MG63 (cell line): ENCODE data around the gene GALNS. TPM values are rescaled to one million over a fixed set of nuclear protein-coding genes. Genes with fewer than 3 reads are reported as not detected.

ENCODE experiments used
- DNase-seq: peaks from one replicate; pipeline ENCODE4 v3.0.0-alpha.2; 2020
- H3K27me3 ChIP-seq: fragments of 250-450 bp; sonication (Bioruptor Pico); 2 replicates; pipeline ENCODE4 v1.5.1; 2020; ENCODE audit warnings: mild to moderate bottlenecking, moderate library complexity
- H3K36me3 ChIP-seq: fragments of 250-450 bp; sonication (Bioruptor Pico); 2 replicates; pipeline ENCODE4 v1.5.1; 2020; ENCODE audit warnings: mild to moderate bottlenecking, moderate library complexity
- H3K4me3 ChIP-seq: fragments of 250-450 bp; sonication (Bioruptor Pico); 2 replicates; pipeline ENCODE4 v1.5.1; 2020; ENCODE audit warnings: mild to moderate bottlenecking, moderate library complexity
- H3K9me3 ChIP-seq: fragments of 250-450 bp; sonication (Bioruptor Pico); 2 replicates; pipeline ENCODE4 v1.5.1; 2020; ENCODE audit warnings: mild to moderate bottlenecking, moderate library complexity
- total RNA-seq: library from RNA; depleted of rRNA; stranded (reverse); fragments of >200 nt; shearing (Covaris generic); gene quantifications from 2 replicates; pipeline ENCODE4 v1.2.3, GENCODE V29; 2014; ENCODE audit warnings: low replicate concordance

Gene GALNS
- total RNA-seq, 1 experiment from 2014 or later = 11.3 TPM

DNA sequence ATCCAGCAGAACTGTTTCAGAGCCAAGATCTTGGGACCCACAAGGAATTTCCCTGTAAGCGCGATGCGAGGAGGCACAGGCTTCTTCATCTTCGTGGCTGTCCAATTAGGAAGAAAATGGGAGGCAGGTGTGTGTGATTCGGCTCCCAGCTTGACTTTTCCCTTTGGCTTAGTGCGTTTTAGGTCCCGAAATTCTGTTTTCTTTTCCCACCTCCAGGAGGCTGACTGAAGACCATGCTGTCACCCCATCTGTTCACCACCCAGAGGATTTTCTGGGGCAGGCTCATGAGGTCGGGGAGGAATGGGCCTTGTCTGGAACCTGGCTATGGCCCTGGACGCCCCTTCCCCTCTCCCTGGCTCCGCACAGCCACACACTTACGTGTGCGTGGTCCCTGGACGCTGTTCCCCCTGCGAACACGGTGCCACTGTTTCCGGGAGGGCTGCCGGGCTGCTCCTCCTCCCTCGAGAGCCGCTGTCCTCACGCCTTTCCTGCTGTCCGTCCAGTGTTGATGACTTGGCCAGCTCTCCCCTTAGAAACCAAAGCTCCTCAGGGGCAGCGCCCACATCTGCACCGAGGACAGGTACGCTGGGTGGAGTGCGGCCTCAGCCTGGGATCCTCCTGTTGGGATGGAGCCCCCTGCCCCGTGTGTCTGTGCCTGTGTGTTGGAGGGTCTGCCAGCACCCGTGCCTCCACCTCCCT lies 12.4 kb upstream of the GALNS start:
- Histone ChIP-seq H3K36me3 (no peaks in the 10 kb centered on the region), H3K27me3 (no peaks in the 10 kb centered on the region)

DNA sequence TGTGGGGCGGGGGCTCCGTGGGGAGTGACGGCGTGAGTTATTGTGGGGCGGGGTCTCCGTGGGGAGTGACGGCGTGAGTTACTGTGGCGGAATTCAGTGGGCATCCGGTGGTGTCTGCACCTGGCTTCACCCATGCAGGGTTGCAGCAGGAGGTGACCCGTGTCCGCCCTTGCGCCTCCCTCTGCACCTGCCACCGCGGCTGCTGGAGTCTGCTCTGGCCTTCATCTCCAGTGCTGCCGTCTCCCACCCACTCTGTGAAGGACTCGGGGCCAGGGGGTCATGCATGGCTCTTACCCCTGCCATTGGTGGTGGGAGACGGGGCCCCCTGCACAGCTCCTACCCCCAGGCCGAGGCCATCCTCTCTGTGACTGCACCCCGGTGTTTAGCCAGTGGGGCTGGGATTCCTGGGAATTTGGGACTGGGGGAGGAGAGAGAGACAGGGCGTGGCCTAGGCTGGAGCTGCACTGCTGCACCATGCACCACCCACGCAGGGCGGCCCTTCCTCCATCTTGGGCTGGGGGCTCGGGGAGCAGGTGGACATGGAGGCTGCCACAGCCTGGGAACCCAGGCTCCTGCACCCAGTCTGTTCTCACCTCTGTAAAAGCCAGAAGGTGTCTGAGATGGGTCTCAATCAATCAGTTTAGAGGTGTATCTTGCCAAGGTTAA lies 11.0 kb upstream of the GALNS start:
- Histone ChIP-seq H3K36me3 (no peaks in the 10 kb centered on the region), H3K4me3 (no peak overlapping the region), H3K27me3 (no peaks in the 10 kb centered on the region), H3K9me3 (no peaks in the 10 kb centered on the region)
- no peak for DNase-seq

More for the DNA sequence above, 12.4 kb upstream of the GALNS start:
- no peaks in the 10 kb centered on the region for H3K9me3 ChIP-seq
- no peak overlapping the region for H3K4me3 ChIP-seq
- DNase-seq = no peak

DNA sequence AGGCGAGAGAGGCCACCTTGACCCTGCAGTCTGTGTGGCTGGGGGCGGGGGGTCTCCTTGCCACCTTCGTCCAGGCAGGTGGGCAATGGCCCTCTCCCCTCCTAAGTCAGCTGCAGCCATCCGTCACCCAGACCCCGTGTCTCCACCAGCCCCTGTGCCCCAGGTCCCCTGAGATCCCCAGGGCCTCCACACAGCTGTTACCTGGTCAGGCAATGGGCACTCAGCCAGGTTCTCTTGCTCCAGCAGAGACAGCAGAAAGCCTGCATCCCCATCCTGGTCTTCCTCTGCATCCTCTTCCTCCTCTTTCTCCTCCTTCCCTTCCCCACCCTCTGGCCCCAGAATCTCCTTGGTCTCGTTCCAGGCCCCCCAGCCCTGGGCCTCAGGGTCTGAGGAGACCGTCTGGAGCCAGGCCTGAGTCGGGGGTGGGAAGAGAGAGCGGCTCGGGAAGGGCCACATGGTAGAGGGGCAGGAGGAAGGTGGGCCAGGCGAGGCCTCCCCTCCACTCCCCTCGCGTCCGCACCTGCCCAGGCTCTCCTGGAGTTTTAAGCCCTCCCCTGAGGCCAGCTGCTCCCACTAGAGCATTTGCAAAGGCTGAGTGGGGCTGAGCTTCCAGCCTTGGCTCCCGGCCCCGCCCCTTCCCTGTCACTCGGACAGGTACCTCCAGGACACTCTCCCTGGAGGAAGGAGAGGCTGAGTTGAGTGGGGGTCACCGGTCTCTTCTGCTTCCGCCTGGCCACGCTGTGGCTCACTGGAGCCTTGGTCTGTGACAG lies 9.6 kb upstream of the GALNS start, which contains the start of gene PABPN1L:
PABPN1L (minus strand) TSS at position 510 of the 770 bp plus-strand sequence; CDS start at position 456, 54 bp downstream.
- no peak within 1 kb of the TSS for H3K4me3 ChIP-seq
- H3K27me3 ChIP-seq = no peaks in the 10 kb centered on the region

DNA sequence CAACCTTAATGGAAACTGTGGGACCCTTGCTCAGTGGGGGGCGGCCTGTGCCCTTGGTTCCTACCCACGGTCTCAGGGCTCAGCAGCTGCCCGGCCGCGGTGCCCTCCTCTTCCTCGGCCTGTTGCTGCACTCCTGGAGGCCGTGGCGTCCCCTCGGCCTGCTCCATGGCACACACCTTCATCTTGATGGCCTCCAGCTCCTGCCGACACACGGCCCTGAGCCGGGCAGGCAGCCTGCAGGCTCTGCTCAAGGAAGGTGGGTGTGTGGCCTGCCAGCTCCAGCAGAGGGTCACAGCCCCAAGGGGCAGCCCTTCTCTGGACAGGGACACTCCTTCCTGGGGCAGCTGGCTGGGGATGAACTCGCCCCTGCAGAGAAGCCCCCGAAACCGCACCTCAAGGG lies 9.0 kb upstream of the GALNS start:
- Histone ChIP-seq H3K4me3 (no peak overlapping the region), H3K36me3 (no peaks in the 10 kb centered on the region), H3K27me3 (no peaks in the 10 kb centered on the region), H3K9me3 (no peaks in the 10 kb centered on the region)
- DNase-seq = no peak

More for the DNA sequence above, 9.6 kb upstream of the GALNS start, which contains the start of gene PABPN1L:
- H3K36me3 ChIP-seq = no peaks in the 10 kb centered on the region
- H3K9me3 ChIP-seq = no peaks in the 10 kb centered on the region
- DNase-seq = no peak

DNA sequence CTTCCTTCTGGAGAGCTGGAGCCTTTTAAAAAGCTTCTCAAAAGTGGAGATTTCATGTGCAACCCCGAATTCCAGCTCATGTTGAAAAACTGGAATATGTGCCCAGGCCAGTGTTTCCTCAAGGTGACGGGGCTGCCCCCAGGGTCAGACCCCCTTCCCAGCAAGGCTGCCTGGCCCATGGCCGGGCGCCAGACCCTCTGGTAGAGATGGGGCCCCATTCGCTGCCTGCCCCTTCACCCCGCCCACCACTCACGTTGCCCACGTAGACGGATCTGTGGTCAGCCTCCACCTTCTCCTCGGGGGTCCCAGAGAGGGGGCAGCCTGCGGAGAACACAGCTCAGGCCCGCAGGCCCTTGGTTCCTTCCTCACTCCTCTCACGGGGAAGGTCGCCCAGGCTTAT lies 8.6 kb upstream of the GALNS start:
- no peaks in the 10 kb centered on the region for H3K36me3 ChIP-seq
- H3K4me3 ChIP-seq = no peak overlapping the region

DNA sequence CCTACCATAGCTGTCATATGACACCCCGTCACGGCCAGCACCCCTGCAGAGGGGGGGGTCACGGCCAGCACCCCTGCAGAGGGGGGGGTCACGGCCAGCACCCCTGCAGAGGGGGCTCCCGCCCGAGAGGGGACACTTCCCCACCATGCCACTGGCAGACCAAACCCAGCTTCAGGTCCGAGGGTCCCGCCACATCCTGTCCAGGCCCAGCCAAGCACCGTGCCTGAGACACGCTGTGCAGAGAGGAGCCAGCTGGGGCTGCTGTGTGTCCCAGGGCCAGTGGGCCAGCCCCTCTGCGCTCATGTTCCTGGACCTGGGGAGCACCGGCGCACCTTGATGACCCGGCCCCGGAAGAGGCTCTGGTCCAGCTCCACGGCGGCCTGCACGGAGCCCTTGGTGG lies 7.8 kb upstream of the GALNS start:
- H3K4me3 ChIP-seq = no peak overlapping the region
- H3K36me3 ChIP-seq = no peaks in the 10 kb centered on the region
- H3K27me3 ChIP-seq = no peaks in the 10 kb centered on the region
- DNase-seq = no peak
- no peaks in the 10 kb centered on the region for H3K9me3 ChIP-seq

More for the DNA sequence above, 8.6 kb upstream of the GALNS start:
- no peak for DNase-seq
- H3K27me3 ChIP-seq = no peaks in the 10 kb centered on the region
- no peaks in the 10 kb centered on the region for H3K9me3 ChIP-seq

DNA sequence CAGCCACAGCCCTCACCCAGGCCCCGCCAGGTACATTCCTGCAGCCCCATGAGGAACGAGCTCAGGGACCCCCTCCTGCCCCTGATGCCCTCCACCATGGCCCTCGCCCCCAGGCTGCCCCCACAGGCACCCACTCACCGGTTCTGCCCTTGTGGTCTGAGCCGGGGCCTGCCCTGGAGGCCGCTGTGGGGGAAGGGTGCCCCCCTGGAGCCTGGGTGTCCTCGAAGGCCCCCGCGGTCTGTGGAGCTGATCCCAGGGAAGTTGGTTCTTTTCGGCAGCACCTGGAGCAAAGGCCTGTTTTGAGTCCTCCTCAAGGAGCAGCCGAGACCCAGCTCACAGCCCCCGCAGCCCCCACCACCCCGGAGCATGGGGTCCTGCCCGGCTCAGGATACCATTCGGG lies 7.4 kb upstream of the GALNS start:
- no peak overlapping the region for H3K4me3 ChIP-seq
- no peaks in the 10 kb centered on the region for H3K36me3 ChIP-seq
- H3K9me3 ChIP-seq = no peaks in the 10 kb centered on the region
- no peaks in the 10 kb centered on the region for H3K27me3 ChIP-seq
- no peak for DNase-seq

DNA sequence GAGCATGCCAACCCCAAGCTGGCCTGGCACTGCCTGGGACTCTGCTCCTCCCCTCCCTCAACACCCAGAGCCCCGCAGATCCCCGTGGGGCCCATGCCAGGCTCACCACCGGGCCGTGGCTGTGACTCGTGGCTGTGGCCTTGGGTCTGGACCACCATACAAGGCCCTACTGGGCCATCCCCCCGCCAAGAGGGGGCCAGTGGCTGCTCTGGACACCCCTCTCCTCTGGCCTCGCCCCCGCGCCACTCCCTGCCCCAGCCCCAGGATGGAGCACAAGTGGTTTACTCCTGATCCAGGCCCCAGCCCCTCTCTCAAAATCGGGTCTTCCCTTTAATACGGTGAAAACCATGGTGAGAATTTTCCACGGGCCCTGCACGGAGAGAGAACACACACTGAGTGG lies 6.7 kb upstream of the GALNS start:
- H3K9me3 ChIP-seq = no peaks in the 10 kb centered on the region
- H3K27me3 ChIP-seq = no peaks in the 10 kb centered on the region
- no peak overlapping the region for H3K4me3 ChIP-seq
- H3K36me3 ChIP-seq = no peaks in the 10 kb centered on the region
- DNase-seq = no peak

DNA sequence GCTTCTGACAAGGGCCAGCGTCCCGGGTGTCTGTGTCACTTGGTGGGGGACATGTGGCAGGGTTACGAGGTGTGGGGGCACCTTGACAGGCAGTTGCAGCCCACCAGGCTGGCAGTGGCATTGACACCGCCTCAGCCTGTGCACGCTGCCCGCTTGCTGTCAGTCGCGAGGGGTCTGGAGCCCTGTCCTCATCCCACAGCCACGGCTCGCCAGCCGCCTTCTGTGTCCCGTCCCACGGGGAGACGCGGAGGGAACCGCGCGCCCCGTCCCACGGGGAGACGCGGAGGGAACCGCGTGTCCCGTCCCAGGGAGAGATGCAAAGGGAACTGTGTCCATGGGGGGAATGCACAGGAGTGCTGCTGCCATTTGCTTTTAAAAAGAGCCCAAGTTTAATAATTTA lies 6.2 kb upstream of the GALNS start:
- Histone ChIP-seq H3K4me3 (no peak overlapping the region), H3K27me3 (no peaks in the 10 kb centered on the region), H3K9me3 (no peaks in the 10 kb centered on the region), H3K36me3 (no peaks in the 10 kb centered on the region)
- no peak for DNase-seq

DNA sequence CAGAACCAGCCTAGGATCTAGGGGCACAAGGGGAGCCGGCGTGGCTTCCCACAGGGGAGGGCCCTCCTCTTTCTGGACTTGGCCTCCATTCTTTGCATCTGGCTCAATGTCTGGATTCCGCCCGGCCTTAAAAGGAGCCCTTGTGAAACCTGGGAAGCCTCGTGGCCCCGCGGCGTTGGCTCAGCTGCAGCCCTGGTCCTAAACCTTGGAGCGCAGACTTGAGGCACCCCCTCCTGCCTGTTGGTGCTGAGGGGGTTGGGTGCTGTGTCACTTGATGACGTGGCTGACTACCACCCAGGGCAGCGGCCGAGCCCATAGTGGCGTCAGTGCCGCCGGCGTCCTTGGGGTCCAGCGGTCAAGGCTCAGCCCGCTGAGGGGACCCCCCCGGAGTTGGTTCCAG lies 4.6 kb upstream of the GALNS start:
- no peak for DNase-seq
- H3K9me3 ChIP-seq = no peaks in the 10 kb centered on the region
- H3K36me3 ChIP-seq = no peaks in the 10 kb centered on the region
- H3K4me3 ChIP-seq = no peak overlapping the region
- H3K27me3 ChIP-seq = no peaks in the 10 kb centered on the region

DNA sequence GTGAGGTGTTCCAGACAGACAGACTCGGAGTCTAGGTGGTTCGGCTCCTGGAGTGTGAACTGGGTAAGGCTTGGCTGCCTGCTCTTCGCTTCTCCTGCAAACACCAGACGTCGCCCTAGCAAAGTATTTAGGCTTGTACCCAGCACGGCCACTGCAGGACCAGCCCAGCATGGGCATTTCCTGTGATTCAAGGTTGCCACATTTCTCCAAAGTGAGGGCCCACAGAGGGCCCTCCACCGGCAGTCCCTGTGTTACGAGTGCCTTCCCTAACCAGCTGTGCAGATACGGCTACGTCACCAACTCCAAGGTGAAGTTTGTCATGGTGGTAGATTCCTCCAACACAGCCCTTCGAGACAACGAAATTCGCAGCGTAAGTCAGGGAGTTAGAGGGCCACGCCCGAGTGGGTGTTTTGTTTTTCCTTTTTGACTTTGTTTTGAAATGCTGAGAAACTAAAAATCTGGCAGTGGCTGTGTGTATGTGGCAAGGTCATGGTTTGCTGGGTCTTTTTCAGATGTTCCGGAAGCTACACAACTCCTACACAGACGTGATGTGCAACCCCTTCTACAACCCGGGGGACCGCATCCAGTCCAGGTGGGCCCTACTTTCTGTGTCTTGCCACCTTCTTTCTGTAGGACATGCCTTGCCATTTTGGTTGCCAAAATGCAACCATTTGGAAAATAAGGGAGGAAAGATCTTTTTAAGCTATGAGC lies 2.8 kb upstream of the GALNS start:
- no peaks in the 10 kb centered on the region for H3K9me3 ChIP-seq
- no peak for DNase-seq
- H3K4me3 ChIP-seq = no peak overlapping the region
- H3K27me3 ChIP-seq = no peaks in the 10 kb centered on the region
- H3K36me3 ChIP-seq = no peaks in the 10 kb centered on the region

DNA sequence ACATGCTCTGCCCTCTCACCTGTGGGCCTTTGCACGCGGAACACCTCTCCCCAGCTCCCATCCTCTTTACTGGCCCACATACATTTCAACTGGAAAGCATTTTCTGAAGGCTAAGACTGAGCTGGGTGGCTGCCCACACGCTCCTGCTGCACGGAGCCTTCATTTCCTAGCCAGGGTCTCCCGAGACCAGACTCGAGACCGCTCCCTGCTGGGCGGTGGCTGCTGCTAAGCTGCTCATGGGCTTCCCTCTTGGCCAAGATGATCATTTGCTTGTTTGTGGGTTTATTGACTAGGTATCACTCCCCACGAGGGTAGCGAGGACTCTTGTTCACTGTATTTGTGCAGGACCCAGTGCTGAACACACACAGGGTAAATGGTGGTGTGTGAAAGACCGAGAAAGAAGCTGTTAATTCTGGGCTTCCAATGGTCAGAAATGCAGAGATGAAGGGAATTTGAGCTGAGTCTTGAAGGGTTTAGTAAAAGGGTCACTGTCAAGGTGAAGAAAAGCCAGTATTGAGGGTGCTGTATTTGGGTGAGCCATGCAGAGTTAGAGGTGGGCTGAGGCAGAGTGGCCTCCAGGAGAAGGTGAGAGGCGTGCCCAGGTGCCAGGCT lies 1.1 kb upstream of the GALNS start:
- H3K27me3 ChIP-seq = no peaks in the 10 kb centered on the region

DNA sequence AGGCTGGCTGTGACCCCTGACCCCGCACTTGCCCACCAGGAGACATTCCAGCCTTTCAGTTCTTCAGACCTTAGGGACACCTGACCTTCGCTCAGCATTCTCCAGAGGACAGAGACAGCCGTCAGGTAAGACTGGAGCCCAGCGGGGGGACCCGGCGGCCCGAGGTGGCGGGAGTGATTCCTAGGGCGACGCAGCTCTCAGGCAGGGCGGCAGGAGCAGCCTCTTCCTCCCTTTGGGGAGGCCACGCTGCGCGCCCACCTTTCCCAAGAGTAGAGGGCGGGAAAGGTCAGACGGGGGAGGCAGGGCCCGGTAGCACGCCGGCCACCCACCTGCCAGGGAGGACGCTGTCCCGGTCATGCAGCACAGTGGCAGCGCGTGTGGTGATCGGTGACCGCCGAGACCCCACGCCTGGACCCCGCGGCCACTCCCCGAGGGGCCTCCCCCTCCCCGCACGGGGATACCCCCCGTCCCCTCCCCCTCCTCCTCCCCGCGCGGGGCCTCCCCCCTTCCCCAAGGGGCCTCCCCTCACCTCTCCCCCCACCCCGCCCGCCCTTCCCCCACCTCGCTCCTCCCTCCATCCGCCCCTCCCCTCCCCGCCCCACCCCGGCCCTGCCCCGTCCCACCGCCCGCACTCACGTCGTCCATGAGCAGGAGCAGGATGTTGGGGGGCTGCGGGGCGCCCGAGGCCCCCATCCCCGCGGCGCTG lies 472 bp downstream of the GALNS start:
- no peaks in the 10 kb centered on the region for H3K36me3 ChIP-seq
- no peaks in the 10 kb centered on the region for H3K27me3 ChIP-seq
- no peak for DNase-seq
- H3K4me3 ChIP-seq = peak overlapping the region; percentile 86
- H3K9me3 ChIP-seq = no peaks in the 10 kb centered on the region

More for the DNA sequence above, 1.1 kb upstream of the GALNS start:
- Histone ChIP-seq H3K9me3 (no peaks in the 10 kb centered on the region), H3K4me3 (peak overlapping the region; percentile 86), H3K36me3 (no peaks in the 10 kb centered on the region)
- peak; percentile 68 for DNase-seq

DNA sequence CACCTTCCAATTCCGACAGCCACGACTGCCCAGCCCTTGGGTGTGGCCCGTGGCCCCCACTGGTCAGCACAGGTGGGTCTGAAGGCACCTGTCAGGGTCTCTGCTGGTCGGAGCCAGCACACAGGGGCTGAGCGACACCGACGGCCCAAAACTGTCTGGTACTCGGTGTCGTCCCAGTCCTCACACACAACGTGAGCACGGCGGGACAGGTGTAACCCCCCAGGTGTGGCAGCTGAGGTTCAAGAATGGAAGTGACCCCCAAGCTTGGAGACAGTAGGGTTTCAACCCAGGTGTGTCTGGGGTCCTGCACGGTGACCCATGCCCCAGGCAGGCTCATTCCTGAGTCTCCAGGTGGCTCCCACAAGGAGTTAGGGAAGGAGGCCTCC lies 1.0 kb downstream of the GALNS start:
- Histone ChIP-seq H3K4me3 (no peak overlapping the region), H3K9me3 (no peaks in the 10 kb centered on the region), H3K36me3 (no peaks in the 10 kb centered on the region), H3K27me3 (no peaks in the 10 kb centered on the region)
- no peak for DNase-seq

DNA sequence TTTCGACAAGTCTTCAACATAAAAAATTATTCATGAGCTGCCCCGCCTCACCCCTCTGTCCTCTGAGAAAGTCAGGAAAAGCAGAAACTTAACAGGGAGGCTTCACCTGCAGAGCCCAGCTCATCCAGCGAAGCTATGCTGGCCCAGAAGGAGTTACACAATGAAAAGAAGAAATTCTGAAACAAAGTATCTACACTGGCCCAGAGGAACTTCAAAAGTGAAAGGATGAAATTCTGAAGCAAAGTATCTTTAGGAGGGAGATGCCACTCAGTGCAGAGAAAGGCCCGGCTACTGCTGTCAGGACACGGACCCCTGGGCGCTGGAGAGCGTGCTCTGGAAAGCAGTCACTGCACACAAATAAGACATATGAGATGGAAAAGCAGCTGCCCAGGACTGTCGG lies 1.6 kb downstream of the GALNS start:
- H3K9me3 ChIP-seq = no peaks in the 10 kb centered on the region
- H3K36me3 ChIP-seq = no peaks in the 10 kb centered on the region
- no peaks in the 10 kb centered on the region for H3K27me3 ChIP-seq
- no peak for DNase-seq
- H3K4me3 ChIP-seq = no peak overlapping the region
